GM21381 (cell line): ENCODE results near the gene TNS4.

Source experiments
- ATAC-seq: cut with Tn5 transposase; IDR thresholded peaks from one replicate; pipeline ENCODE4 v1.9.1; 2021; ENCODE audit warnings: mild to moderate bottlenecking, moderate library complexity; ENCODE audit not compliant: unreplicated experiment

TNS4 gene

GRCh38 chr17:40535924-40536294 lies 34.5 kb upstream of the TNS4 start:
- ATAC-seq: no peak

- no peak for ATAC-seq
These were observed 34.0 kb upstream of the TNS4 start for GRCh38 chr17:40535438-40535837.

- no peak for ATAC-seq
These were observed 33.2 kb upstream of the TNS4 start for GRCh38 chr17:40534371-40535189.

- no peak for ATAC-seq
These were observed 32.5 kb upstream of the TNS4 start for GRCh38 chr17:40533896-40534295.

GRCh38 chr17:40532520-40533253 lies 31.3 kb upstream of the TNS4 start:
- ATAC-seq: no peak

GRCh38 chr17:40531051-40531991 lies 29.9 kb upstream of the TNS4 start:
- ATAC-seq: no peak

GRCh38 chr17:40530531-40530994 lies 29.1 kb upstream of the TNS4 start:
- ATAC-seq: no peak

GRCh38 chr17:40529991-40530390 lies 28.6 kb upstream of the TNS4 start:
- no peak for ATAC-seq

- no peak for ATAC-seq
These were observed 27.4 kb upstream of the TNS4 start for GRCh38 chr17:40528692-40529417.

GRCh38 chr17:40526668-40527067 lies 25.2 kb upstream of the TNS4 start:
- no peak for ATAC-seq

- ATAC-seq: no peak
These were observed 23.9 kb upstream of the TNS4 start for GRCh38 chr17:40525294-40525693.

GRCh38 chr17:40524243-40524965 lies 23.0 kb upstream of the TNS4 start:
- ATAC-seq: no peak

GRCh38 chr17:40522961-40523310 lies 21.5 kb upstream of the TNS4 start:
- ATAC-seq: no peak

GRCh38 chr17:40522250-40522960 lies 21.0 kb upstream of the TNS4 start:
- ATAC-seq: no peak

GRCh38 chr17:40520991-40521453 lies 19.6 kb upstream of the TNS4 start:
- no peak for ATAC-seq

GRCh38 chr17:40519089-40519775 lies 17.8 kb upstream of the TNS4 start:
- no peak for ATAC-seq

GRCh38 chr17:40518401-40519088 lies 17.1 kb upstream of the TNS4 start:
- ATAC-seq: no peak

GRCh38 chr17:40517981-40518380 lies 16.6 kb upstream of the TNS4 start:
- ATAC-seq: no peak
